ENCODE results near the gene GDF2.

GRCh38 chr10:47300429-47300931 is 21.8 kb upstream of the GDF2 start:
- no peak for TF ChIP-seq CTCF (conservative IDR thresholded peaks at IDR 0.05 in 1 of 2, IDR thresholded peaks at IDR 0.05 in 1 of 2; ENCODE audit: extremely low read depth in 1 of 2, insufficient read depth in 1 of 2, low read depth in 1 of 2, low read length in 2 of 2)
- TF ChIP-seq EZH2 (IDR thresholded peaks at IDR 0.05; ENCODE audit: borderline replicate concordance, low read length) = no peak

Measured in mammary epithelial cell (primary cell).